OCI-LY3 (cell line): Measurements from ENCODE around the gene MBD4.

Source experiments
- EZH2phosphoT487 ChIP-seq: fragments of 200-600 bp; shearing (Covaris generic); IDR thresholded peaks from 2 replicates; pipeline ENCODE4 v1.6.1; 2018; ENCODE audit warnings: antibody characterized with exemption, mixed run types, low read depth
- TF ChIP-seq, protein P1 (sequence below): fragments of 200-600, 300-600 bp; sonication (generic); IDR thresholded peaks from 2 replicates; pipeline ENCODE4 v1.5.1; 2014; ENCODE audit warnings: antibody characterized with exemption, low read length, low read depth

DNA sequence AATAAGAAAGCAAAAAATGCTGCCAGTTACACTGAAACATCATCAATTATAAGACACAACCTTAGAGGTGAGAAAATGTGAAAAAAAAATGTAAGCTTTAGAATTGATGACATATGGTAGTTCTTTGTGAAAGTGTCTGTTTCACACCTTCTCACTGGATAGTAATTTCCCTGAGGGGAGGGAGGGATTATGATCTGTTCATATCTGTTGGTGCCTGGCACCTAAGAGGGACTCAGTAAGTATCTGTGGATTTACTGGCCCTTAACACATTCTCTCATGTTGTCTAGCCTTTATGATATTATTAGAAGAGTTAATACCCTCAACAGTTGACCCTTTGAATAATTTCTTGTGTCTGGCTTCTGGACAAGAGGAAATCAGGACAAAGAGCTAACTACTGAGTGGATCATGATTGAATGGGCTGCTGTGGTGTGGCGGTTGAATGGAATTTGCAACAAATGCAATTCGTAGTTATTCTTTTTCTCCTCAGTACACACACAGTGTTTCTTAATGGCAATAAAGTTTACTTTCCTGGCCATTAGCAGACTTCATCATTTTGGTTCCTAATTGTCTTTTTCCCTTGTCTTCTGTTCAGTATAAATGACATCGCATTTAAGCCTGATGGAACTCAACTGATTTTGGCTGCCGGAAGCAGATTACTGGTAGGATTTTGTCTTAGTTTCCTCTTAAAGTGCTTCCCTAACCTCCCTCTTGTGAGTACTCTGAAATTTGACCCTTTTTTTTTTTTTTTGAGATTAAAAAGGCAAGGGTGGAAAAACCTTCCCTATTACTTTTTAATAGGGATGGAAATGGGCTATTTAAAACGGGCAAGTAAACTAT lies 9.7 kb upstream of the MBD4 start:
- TF ChIP-seq, protein P1, sequence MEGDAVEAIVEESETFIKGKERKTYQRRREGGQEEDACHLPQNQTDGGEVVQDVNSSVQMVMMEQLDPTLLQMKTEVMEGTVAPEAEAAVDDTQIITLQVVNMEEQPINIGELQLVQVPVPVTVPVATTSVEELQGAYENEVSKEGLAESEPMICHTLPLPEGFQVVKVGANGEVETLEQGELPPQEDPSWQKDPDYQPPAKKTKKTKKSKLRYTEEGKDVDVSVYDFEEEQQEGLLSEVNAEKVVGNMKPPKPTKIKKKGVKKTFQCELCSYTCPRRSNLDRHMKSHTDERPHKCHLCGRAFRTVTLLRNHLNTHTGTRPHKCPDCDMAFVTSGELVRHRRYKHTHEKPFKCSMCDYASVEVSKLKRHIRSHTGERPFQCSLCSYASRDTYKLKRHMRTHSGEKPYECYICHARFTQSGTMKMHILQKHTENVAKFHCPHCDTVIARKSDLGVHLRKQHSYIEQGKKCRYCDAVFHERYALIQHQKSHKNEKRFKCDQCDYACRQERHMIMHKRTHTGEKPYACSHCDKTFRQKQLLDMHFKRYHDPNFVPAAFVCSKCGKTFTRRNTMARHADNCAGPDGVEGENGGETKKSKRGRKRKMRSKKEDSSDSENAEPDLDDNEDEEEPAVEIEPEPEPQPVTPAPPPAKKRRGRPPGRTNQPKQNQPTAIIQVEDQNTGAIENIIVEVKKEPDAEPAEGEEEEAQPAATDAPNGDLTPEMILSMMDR = no peak
- TF ChIP-seq EZH2phosphoT487 = no peak
